Measurements from ENCODE around the gene ELL2. TPM values are rescaled to one million over a fixed set of nuclear protein-coding genes. Genes with fewer than 3 reads are reported as not detected.

The ELL2 gene
- total and polyA plus RNA-seq, 2 of the 13 experiments (the other 11 are each of a cell fraction or from before 2014, with no cell fraction given): 78.9 to 97.1 TPM

- 0 out of 2 replicates have a peak, but pooled peaks have one; percentile 39 for TF ChIP-seq NFKBIZ (CRISPR knock-in tag; IDR thresholded peaks at IDR 0.05)
- TF ChIP-seq PAWR (CRISPR knock-in tag; IDR thresholded peaks at IDR 0.05; ENCODE audit: borderline replicate concordance): no peak
- TF ChIP-seq DNMT1 (CRISPR knock-in tag; IDR thresholded peaks at IDR 0.05): no peak
- TF ChIP-seq MXD4 (CRISPR knock-in tag; IDR thresholded peaks at IDR 0.05): no peak
- no peak for TF ChIP-seq USF2 (IDR thresholded peaks at IDR 0.05; ENCODE audit: low read depth, low read length)
- TF ChIP-seq USF2 (CRISPR knock-in tag; IDR thresholded peaks at IDR 0.05; ENCODE audit: borderline replicate concordance): no peak
- TF ChIP-seq, protein P1, sequence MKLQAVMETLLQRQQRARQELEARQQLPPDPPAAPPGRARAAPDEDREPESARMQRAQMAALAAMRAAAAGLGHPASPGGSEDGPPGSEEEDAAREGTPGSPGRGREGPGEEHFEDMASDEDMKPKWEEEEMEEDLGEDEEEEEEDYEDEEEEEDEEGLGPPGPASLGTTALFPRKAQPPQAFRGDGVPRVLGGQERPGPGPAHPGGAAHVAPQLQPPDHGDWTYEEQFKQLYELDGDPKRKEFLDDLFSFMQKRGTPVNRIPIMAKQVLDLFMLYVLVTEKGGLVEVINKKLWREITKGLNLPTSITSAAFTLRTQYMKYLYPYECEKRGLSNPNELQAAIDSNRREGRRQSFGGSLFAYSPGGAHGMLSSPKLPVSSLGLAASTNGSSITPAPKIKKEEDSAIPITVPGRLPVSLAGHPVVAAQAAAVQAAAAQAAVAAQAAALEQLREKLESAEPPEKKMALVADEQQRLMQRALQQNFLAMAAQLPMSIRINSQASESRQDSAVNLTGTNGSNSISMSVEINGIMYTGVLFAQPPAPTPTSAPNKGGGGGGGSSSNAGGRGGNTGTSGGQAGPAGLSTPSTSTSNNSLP (IDR thresholded peaks at IDR 0.05; ENCODE audit: low read depth, low read length): peak; percentile 91
- peak; percentile 45 for TF ChIP-seq HOXA3 (CRISPR knock-in tag; IDR thresholded peaks at IDR 0.05)
- TF ChIP-seq MIER2 (CRISPR knock-in tag; IDR thresholded peaks at IDR 0.05): no peak
- TF ChIP-seq HOXA9 (CRISPR knock-in tag; IDR thresholded peaks at IDR 0.05; ENCODE audit: borderline replicate concordance): no peak
- TF ChIP-seq, protein P2, sequence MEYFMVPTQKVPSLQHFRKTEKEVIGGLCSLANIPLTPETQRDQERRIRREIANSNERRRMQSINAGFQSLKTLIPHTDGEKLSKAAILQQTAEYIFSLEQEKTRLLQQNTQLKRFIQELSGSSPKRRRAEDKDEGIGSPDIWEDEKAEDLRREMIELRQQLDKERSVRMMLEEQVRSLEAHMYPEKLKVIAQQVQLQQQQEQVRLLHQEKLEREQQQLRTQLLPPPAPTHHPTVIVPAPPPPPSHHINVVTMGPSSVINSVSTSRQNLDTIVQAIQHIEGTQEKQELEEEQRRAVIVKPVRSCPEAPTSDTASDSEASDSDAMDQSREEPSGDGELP (IDR thresholded peaks at IDR 0.05; ENCODE audit: borderline replicate concordance, low read depth): peak; percentile 42; the same call in 1 of the 2 replicates
- TF ChIP-seq ATF7-NPFF (CRISPR knock-in tag; IDR thresholded peaks at IDR 0.05; ENCODE audit: low read depth): no peak
- no peak for TF ChIP-seq MTF2 (CRISPR knock-in tag; IDR thresholded peaks at IDR 0.05; ENCODE audit: borderline replicate concordance)
- TF ChIP-seq NFE2 (CRISPR knock-in tag; IDR thresholded peaks at IDR 0.05): no peak
- TF ChIP-seq ZNF782 (CRISPR knock-in tag; IDR thresholded peaks at IDR 0.05; ENCODE audit: borderline replicate concordance): no peak
- peak; percentile 76 for TF ChIP-seq PHF21A (CRISPR knock-in tag; IDR thresholded peaks at IDR 0.05)
- no peak for TF ChIP-seq SRSF1 (optimal IDR thresholded peaks at IDR 0.05; ENCODE audit: low read depth, low read length)
- TF ChIP-seq STAT5B (CRISPR knock-in tag; IDR thresholded peaks at IDR 0.05): no peak
- peak; percentile 93 for TF ChIP-seq ZNF503 (CRISPR knock-in tag; IDR thresholded peaks at IDR 0.05)
- TF ChIP-seq ZNF512B (CRISPR knock-in tag; IDR thresholded peaks at IDR 0.05; ENCODE audit: borderline replicate concordance): no peak
- no peak for TF ChIP-seq POLR2A (IDR thresholded peaks at IDR 0.05; ENCODE audit: insufficient read depth in 1 of 2, low read depth in 2 of 2, low read length in 2 of 2)
- no peak for TF ChIP-seq CHD2 (IDR thresholded peaks at IDR 0.05; ENCODE audit: low read depth, low read length)
- TF ChIP-seq BRD4 (CRISPR knock-in tag; IDR thresholded peaks at IDR 0.05): no peak
These were observed 4.4 kb upstream of the ELL2 start (continued) for GRCh38 chr5:95966005-95966404.

Measured in HepG2 (cell line).